Stomach (tissue), 4 donors: ENCODE results near the gene CARMIL1.

ENCODE experiments used
- EP300 ChIP-seq: sonication (generic); formaldehyde crosslinking; IDR thresholded peaks from one replicate; pipeline ENCODE4 v1.6.1; 2017; ENCODE audit warnings: antibody characterized with exemption
- POLR2A ChIP-seq, 4 donors: fragments of 450-650 bp; IDR thresholded peaks; one replicate each; pipeline ENCODE4 v1.6.1; 2016; ENCODE audit warnings: antibody characterized with exemption in 4 of 4, control low read depth in 2 of 4, mild to moderate bottlenecking in 1 of 4, moderate library complexity in 1 of 4
- TF ChIP-seq, protein P1 (sequence below), 7 experiments: fragments of 450-650 bp in 4 of 7; fragments of 200-600 bp in 3 of 7; sonication (generic) in 3 of 7; IDR thresholded peaks; one replicate each; pipeline ENCODE4 v1.5.1; 2016 to 2019; ENCODE audit warnings: antibody characterized with exemption in 7 of 7, control low read depth in 2 of 7, mild to moderate bottlenecking in 1 of 7

DNA sequence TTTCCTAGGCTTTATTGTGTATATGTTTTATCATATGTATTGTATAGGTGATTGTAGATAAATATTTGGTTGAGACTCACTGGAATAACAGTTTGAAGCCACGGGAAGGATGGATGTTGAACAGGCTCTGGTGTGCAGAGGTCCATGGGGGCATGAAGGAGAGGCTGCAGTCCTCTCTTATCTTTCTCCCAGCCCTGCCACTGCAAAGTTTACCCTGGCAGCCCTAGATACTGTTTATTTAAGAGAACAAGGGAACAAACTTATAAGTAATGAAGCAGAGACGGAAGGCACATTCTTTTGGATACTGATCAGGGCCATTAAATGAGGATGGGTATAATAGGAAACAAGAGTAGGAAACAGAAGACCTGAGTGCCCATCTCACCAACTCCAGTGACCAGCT, 269.3 kb downstream of the CARMIL1 start:
- TF ChIP-seq, protein P1, sequence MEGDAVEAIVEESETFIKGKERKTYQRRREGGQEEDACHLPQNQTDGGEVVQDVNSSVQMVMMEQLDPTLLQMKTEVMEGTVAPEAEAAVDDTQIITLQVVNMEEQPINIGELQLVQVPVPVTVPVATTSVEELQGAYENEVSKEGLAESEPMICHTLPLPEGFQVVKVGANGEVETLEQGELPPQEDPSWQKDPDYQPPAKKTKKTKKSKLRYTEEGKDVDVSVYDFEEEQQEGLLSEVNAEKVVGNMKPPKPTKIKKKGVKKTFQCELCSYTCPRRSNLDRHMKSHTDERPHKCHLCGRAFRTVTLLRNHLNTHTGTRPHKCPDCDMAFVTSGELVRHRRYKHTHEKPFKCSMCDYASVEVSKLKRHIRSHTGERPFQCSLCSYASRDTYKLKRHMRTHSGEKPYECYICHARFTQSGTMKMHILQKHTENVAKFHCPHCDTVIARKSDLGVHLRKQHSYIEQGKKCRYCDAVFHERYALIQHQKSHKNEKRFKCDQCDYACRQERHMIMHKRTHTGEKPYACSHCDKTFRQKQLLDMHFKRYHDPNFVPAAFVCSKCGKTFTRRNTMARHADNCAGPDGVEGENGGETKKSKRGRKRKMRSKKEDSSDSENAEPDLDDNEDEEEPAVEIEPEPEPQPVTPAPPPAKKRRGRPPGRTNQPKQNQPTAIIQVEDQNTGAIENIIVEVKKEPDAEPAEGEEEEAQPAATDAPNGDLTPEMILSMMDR (IDR thresholded peaks at IDR 0.05) = no peak
- TF ChIP-seq POLR2A (IDR thresholded peaks at IDR 0.05) (no peak), EP300 (no peak)
